H1 (cell line): ENCODE data around the gene GRIK4. TPM values are rescaled to one million over a fixed set of nuclear protein-coding genes. Genes with fewer than 3 reads are reported as not detected.
A peak's percentile ranks its signal among the peaks of the same experiment; 100 is the strongest.

ENCODE experiments used
- CTCF ChIA-PET: fragments of 300-600 bp; sonication (Branson Sonifier 250); formaldehyde crosslinking; loops from one replicate; lab custom pipeline; 2021; ENCODE audit not compliant: partially characterized antibody; lab: Charles Lee
- POLR2A ChIA-PET: fragments of 300-600 bp; sonication (Branson Sonifier 250); formaldehyde crosslinking; loops from one replicate; lab custom pipeline; 2021; ENCODE audit warnings: inconsistent platforms; ENCODE audit not compliant: partially characterized antibody; lab: Charles Lee
- DNase-seq, 2 experiments: peaks; one replicate each; pipeline versions ENCODE4 v3.0.0 to v3.0.0-alpha.2; 2010 to 2022; ENCODE audit warnings: low spot score in 2 of 2, low read depth in 1 of 2, mixed read lengths in 1 of 2
- FAIRE-seq: peaks from 2 replicates; lab custom pipeline; 2011; peaks lifted over from hg19 to GRCh38; lab: Jason Lieb, UNC
- H2AFZ ChIP-seq: 2 replicates; pipeline ENCODE4 v1.8.1; 2012; ENCODE audit warnings: low read length, inconsistent platforms
- H2AK5ac ChIP-seq: 2 replicates; pipeline ENCODE4 v1.6.1; 2013; ENCODE audit warnings: low read depth, low read length
- H2BK120ac ChIP-seq: replicated peaks from 2 replicates; pipeline ENCODE3; 2013; ENCODE audit warnings: low read depth, low read length, inconsistent platforms
- H2BK12ac ChIP-seq: 2 replicates; pipeline ENCODE4 v1.6.1; 2013; ENCODE audit warnings: low read depth, low read length
- H2BK15ac ChIP-seq: 2 replicates; pipeline ENCODE4 v1.6.1; 2013; ENCODE audit warnings: low read length
- H2BK20ac ChIP-seq: 2 replicates; pipeline ENCODE4 v1.6.1; 2013; ENCODE audit warnings: low read length
- H2BK5ac ChIP-seq: 2 replicates; pipeline ENCODE4 v1.6.1; 2013; ENCODE audit warnings: low read depth, low read length
- H3K14ac ChIP-seq: 2 replicates; pipeline ENCODE4 v1.6.1; 2013; ENCODE audit warnings: inconsistent platforms; ENCODE audit not compliant: insufficient read length
- H3K18ac ChIP-seq: 2 replicates; pipeline ENCODE4 v1.6.1; 2013; ENCODE audit warnings: low read length; ENCODE audit errors: extremely low read depth
- H3K23ac ChIP-seq: 2 replicates; pipeline ENCODE4 v1.6.1; 2013; ENCODE audit warnings: inconsistent platforms; ENCODE audit not compliant: insufficient read length
- H3K23me2 ChIP-seq: 2 replicates; pipeline ENCODE4 v1.6.1; 2013; ENCODE audit warnings: low read depth, low read length
- H3K27ac ChIP-seq: 2 replicates; pipeline ENCODE4 v1.6.1; 2011; ENCODE audit warnings: low read depth, low read length, inconsistent platforms
- H3K27me3 ChIP-seq, 4 experiments: replicated peaks in 1 of 4; 1 replicate in 1 of 4; 2 replicates in 3 of 4; pipeline versions ENCODE4 v1.6.1 to v1.8.1; 2011 to 2013; ENCODE audit warnings: low read length in 3 of 4, mild to moderate bottlenecking in 3 of 4, inconsistent platforms in 2 of 4, mixed read lengths in 2 of 4, moderate library complexity in 1 of 4; ENCODE audit not compliant: control insufficient read depth in 3 of 4, insufficient read depth in 3 of 4; ENCODE audit errors: extremely low read depth in 1 of 4
- H3K36me3 ChIP-seq, 4 experiments: 2 replicates each; pipeline versions ENCODE4 v1.6.1 to v1.8.1; 2011 to 2013; ENCODE audit warnings: mild to moderate bottlenecking in 4 of 4, low read length in 3 of 4, moderate library complexity in 2 of 4, control low read depth in 1 of 4, inconsistent platforms in 1 of 4; ENCODE audit not compliant: insufficient read depth in 4 of 4, control insufficient read depth in 2 of 4
- H3K4ac ChIP-seq: replicated peaks from 2 replicates; pipeline ENCODE3; 2013; ENCODE audit warnings: low read length, low read depth, mixed read lengths, inconsistent platforms; ENCODE audit not compliant: insufficient read length
- H3K4me1 ChIP-seq, 4 experiments: replicated peaks in 1 of 4; 1 replicate in 1 of 4; 2 replicates in 3 of 4; pipeline versions ENCODE4 v1.6.1 to v1.8.1; 2011 to 2013; ENCODE audit warnings: low read length in 3 of 4, inconsistent platforms in 2 of 4, mixed read lengths in 1 of 4; ENCODE audit not compliant: insufficient read depth in 4 of 4, control insufficient read depth in 3 of 4
- H3K4me2 ChIP-seq, 2 experiments: 2 replicates each; pipeline versions ENCODE4 v1.6.1 to v1.8.1; 2011 to 2013; ENCODE audit warnings: low read depth in 2 of 2, low read length in 2 of 2, control low read depth in 1 of 2, inconsistent platforms in 1 of 2, mild to moderate bottlenecking in 1 of 2; ENCODE audit not compliant: insufficient read depth in 1 of 2
- H3K4me3 ChIP-seq, 4 experiments: fragments of 200-600, 300-600 bp in 1 of 4; sonication (generic), shearing (Covaris generic), sonication (Bioruptor Twin) in 1 of 4; 2 replicates each; pipeline versions ENCODE4 v1.5.1 to v1.8.1; 2011 to 2016; ENCODE audit warnings: low read length in 4 of 4, low read depth in 3 of 4, control low read depth in 2 of 4, inconsistent platforms in 2 of 4, mild to moderate bottlenecking in 2 of 4, mixed read lengths in 1 of 4, moderate library complexity in 1 of 4; ENCODE audit not compliant: insufficient read depth in 2 of 4; ENCODE audit errors: extremely low read depth in 1 of 4
- H3K56ac ChIP-seq: replicated peaks from 2 replicates; pipeline ENCODE3; 2013; ENCODE audit warnings: low read depth, mild to moderate bottlenecking, mixed read lengths, low read length, inconsistent platforms; ENCODE audit not compliant: insufficient read length
- H3K79me1 ChIP-seq: 2 replicates; pipeline ENCODE4 v1.6.1; 2013; ENCODE audit warnings: low read depth, low read length, control low read depth
- H3K79me2 ChIP-seq, 2 experiments: 2 replicates each; pipeline versions ENCODE4 v1.6.1 to v1.8.1; 2012 to 2013; ENCODE audit warnings: low read length in 2 of 2, mild to moderate bottlenecking in 2 of 2, inconsistent platforms in 1 of 2; ENCODE audit not compliant: insufficient read depth in 2 of 2, control insufficient read depth in 1 of 2
- H3K9ac ChIP-seq, 4 experiments: replicated peaks in 1 of 4; 1 replicate in 1 of 4; 2 replicates in 3 of 4; pipeline versions ENCODE4 v1.6.1 to v1.8.1; 2011 to 2013; ENCODE audit warnings: low read depth in 3 of 4, low read length in 3 of 4, control low read depth in 2 of 4, mild to moderate bottlenecking in 2 of 4, moderate library complexity in 2 of 4, inconsistent platforms in 1 of 4; ENCODE audit errors: extremely low read depth in 1 of 4
- H3K9me3 ChIP-seq, 2 experiments: 2 replicates each; pipeline versions ENCODE4 v1.6.1 to v1.8.1; 2012 to 2013; ENCODE audit warnings: mild to moderate bottlenecking in 2 of 2, moderate library complexity in 2 of 2, control low read depth in 1 of 2, inconsistent platforms in 1 of 2, low read depth in 1 of 2, low read length in 1 of 2, mixed read lengths in 1 of 2; ENCODE audit not compliant: insufficient read depth in 2 of 2
- H4K20me1 ChIP-seq, 2 experiments: replicated peaks in 1 of 2; 2 replicates each; pipeline versions ENCODE3 to v1.8.1; 2011 to 2013; ENCODE audit warnings: inconsistent platforms in 2 of 2, low read length in 2 of 2, mild to moderate bottlenecking in 1 of 2; ENCODE audit not compliant: insufficient read depth in 2 of 2, control insufficient read depth in 1 of 2
- H4K5ac ChIP-seq: 2 replicates; pipeline ENCODE4 v1.6.1; 2013; ENCODE audit warnings: low read length, low read depth, mixed read lengths, inconsistent platforms; ENCODE audit not compliant: insufficient read length
- H4K8ac ChIP-seq: 2 replicates; pipeline ENCODE4 v1.8.0; 2013; ENCODE audit warnings: mild to moderate bottlenecking, moderate library complexity, low read length, inconsistent platforms; ENCODE audit not compliant: insufficient read depth; ENCODE audit errors: extremely low read depth
- H4K91ac ChIP-seq: replicated peaks from 2 replicates; pipeline ENCODE3; 2013; ENCODE audit warnings: low read length, mixed read lengths, inconsistent platforms; ENCODE audit not compliant: insufficient read length
- ASH2L ChIP-seq: fragments of 200-600, 300-600 bp; sonication (generic); IDR thresholded peaks from one replicate; pipeline ENCODE4 v1.7.1; 2017; ENCODE audit warnings: low read length
- BRCA1 ChIP-seq: IDR thresholded peaks from 2 replicates; pipeline ENCODE4 v1.6.1; 2012; ENCODE audit warnings: low read depth, low read length, improper control_type of control experiment
- CREB1 ChIP-seq: IDR thresholded peaks from 2 replicates; pipeline ENCODE4 v1.6.1; 2012; ENCODE audit warnings: inconsistent platforms
- E2F6 ChIP-seq: IDR thresholded peaks from 2 replicates; pipeline ENCODE4 v1.6.1; 2012; ENCODE audit warnings: inconsistent platforms
- HDAC6 ChIP-seq: IDR thresholded peaks from one replicate; pipeline ENCODE4 v1.7.1; 2012; ENCODE audit warnings: low read depth, mild to moderate bottlenecking, inconsistent platforms, low read length, moderate library complexity
- KDM1A ChIP-seq: fragments of 200-600, 300-600 bp; sonication (generic); IDR thresholded peaks from 2 replicates; pipeline ENCODE4 v1.7.1; 2016; ENCODE audit warnings: mild to moderate bottlenecking, low read length, borderline replicate concordance
- MAX ChIP-seq: IDR thresholded peaks from 2 replicates; pipeline ENCODE4 v1.6.1; 2012; ENCODE audit warnings: inconsistent platforms
- SP1 ChIP-seq: IDR thresholded peaks from 2 replicates; pipeline ENCODE4 v1.6.1; 2011; ENCODE audit warnings: low read depth, low read length
- TAF1 ChIP-seq: IDR thresholded peaks from 2 replicates; pipeline ENCODE4 v1.6.1; 2011; ENCODE audit warnings: mild to moderate bottlenecking, low read depth, low read length
- TEAD4 ChIP-seq: IDR thresholded peaks from 2 replicates; pipeline ENCODE4 v1.6.1; 2012; ENCODE audit warnings: low read depth, low read length, inconsistent platforms, mixed read lengths
- WGBS, 2 experiments: shearing (Covaris generic) in 1 of 2; methylation state at CpG; one replicate each; pipeline versions ENCODE4 v1.1.6 to v1.1.7; 2013 to 2015; ENCODE audit warnings: low lambda C conversion rate in 2 of 2, mixed read lengths in 2 of 2, inconsistent platforms in 1 of 2, low coverage in 1 of 2, missing lambda C conversion rate in 1 of 2; ENCODE audit not compliant: insufficient replicate concordance in 2 of 2, insufficient coverage in 1 of 2, insufficient read length in 1 of 2; ENCODE audit errors: extremely low coverage in 1 of 2, missing lambda C conversion rate in 1 of 2; 5-methylcytosine and 5-hydroxymethylcytosine counted together
- polyA plus RNA-seq, 7 experiments: library from polyadenylated mRNA; depleted of rRNA in 3 of 7; stranded (reverse) in 5 of 7; unstranded in 2 of 7; fragments of >200 nt in 5 of 7; fragments of 200-250 nt in 2 of 7; gene quantifications; 1 replicate in 5 of 7; 2 replicates in 1 of 7; 4 replicates in 1 of 7; pipeline versions ENCODE4 v1.2.1 to v1.2.3, GENCODE V29; 2011 to 2013; ENCODE audit warnings: missing spikeins in 2 of 7, mixed read lengths in 2 of 7
- total RNA-seq: library from RNA; stranded (reverse); fragmentation: NEBNext Ultra II Directional; extraction: Animal tissue kit (Norgen Biotek cat#: 25700); gene quantifications from 2 replicates; pipeline ENCODE4 v1.2.1, GENCODE V29; 2021

GRIK4 gene
- total and polyA plus RNA-seq, 2 of the 8 experiments (the other 6 are each of a cell fraction or from before 2014, with no cell fraction given), result 1.2 to 2.9 TPM

GRCh38 chr11:120775986-120776951, 264.7 kb downstream of the GRIK4 start:
- H2BK5ac ChIP-seq, result peak overlapping the region; percentile 47; the same call in 1 of the 2 replicates
- peak overlapping the region; percentile 82; the same call in 1 of the 2 replicates for H2BK12ac ChIP-seq
- no peak overlapping the region for H2AFZ ChIP-seq
- no peaks in the 10 kb centered on the region for H3K79me1 ChIP-seq
- H4K5ac ChIP-seq, result no peak overlapping the region
- H3K4me2 ChIP-seq, result no peak overlapping the region
- 0 out of 2 replicates have a peak overlapping the region, but pooled peaks have one; percentile 36 for H2BK15ac ChIP-seq
- H3K56ac ChIP-seq, result no peak overlapping the region
- H4K8ac ChIP-seq, result peak overlapping the region; percentile 39
- H2AK5ac ChIP-seq, result no peak overlapping the region
- DNase-seq, result no peak
- no peak overlapping the region for H3K23ac ChIP-seq
- ChIA-PET POLR2A (no interaction called here), CTCF (interaction anchor here (0.9 to 2.1 kb wide), 10 partner anchors 10 to 266 kb away, joined by 3 to 8 read pairs (median 4); no protein-coding TSS in a partner anchor)
- H3K79me2 ChIP-seq, result no peaks in the 10 kb centered on the region
- H3K36me3 ChIP-seq, result no peaks in the 10 kb centered on the region
- no peaks in the 10 kb centered on the region for H3K27me3 ChIP-seq
- no peak overlapping the region for H3K4ac ChIP-seq
- H4K20me1 ChIP-seq, result no peaks in the 10 kb centered on the region
- H3K9ac ChIP-seq, result peak overlapping the region in 1 of 4 experiments; percentile 18; a peak in 2 of 7 replicates
- H3K4me1 ChIP-seq, result peaks cover 9 to 20% (median 15%) of the 10 kb centered on the region in 4 experiments
- H4K91ac ChIP-seq, result peak overlapping the region; percentile 57
- no peak overlapping the region for H3K4me3 ChIP-seq
- no peak overlapping the region for H2BK120ac ChIP-seq
- H3K14ac ChIP-seq, result no peak overlapping the region
- FAIRE-seq, result no peak
- 72% methylated on average over 17 of the region's 17 CpGs; no CpG with 5 or more reads in 1 of the 2 experiments for WGBS, 2 experiments
- 0 out of 2 replicates have a peak overlapping the region, but pooled peaks have one; percentile 51 for H3K18ac ChIP-seq
- 0 out of 2 replicates have a peak overlapping the region, but pooled peaks have one; percentile 56 for H2BK20ac ChIP-seq
- H3K23me2 ChIP-seq, result no peaks in the 10 kb centered on the region
- H3K9me3 ChIP-seq, result peaks cover 0 to 9% of the 10 kb centered on the region in 2 experiments; a peak in 3 of 4 replicates
- peak overlapping the region; percentile 17; the same call in 1 of the 2 replicates for H3K27ac ChIP-seq
- TF ChIP-seq MAX (peak; percentile 75), BRCA1 (no peak), E2F6 (peak; percentile 89), TAF1 (0 out of 2 replicates have a peak, but pooled peaks have one; percentile 18), SP1 (0 out of 2 replicates have a peak, but pooled peaks have one; percentile 29), TEAD4 (peak; percentile 91), CREB1 (no peak), ASH2L (peak; percentile 45), HDAC6 (no peak), KDM1A (no peak)
